Measurements from ENCODE around the gene RABIF. TPM values are rescaled to one million over a fixed set of nuclear protein-coding genes. Genes with fewer than 3 reads are reported as not detected.

Gene RABIF
- total and polyA plus RNA-seq, 2 donors from 2014 or later = 8.7 to 9.4 TPM

DNA sequence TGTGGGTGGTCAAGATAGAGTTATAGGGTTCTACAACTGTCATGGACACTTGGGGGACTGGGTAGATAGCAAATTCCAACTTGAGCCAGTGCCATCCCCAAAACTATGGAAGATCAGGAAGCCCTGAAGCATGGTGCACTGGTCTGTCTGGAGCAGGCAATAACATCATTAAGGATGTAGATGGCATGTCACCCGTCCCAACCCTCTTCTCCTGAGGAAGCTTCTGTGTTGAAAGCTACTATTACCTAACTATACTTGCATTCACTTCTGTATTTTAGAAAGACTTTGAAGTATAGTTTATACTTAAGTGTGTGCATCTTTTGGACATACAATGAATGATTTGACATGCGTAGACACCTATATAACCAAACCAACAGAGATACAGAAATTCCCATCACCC is 32.9 kb downstream of the RABIF start:
- Histone ChIP-seq H3K36me3 (ENCODE audit: control insufficient read depth in 2 of 3, insufficient read depth in 3 of 3, low read length in 3 of 3) (peaks cover 0 to 4% (median 0%) of the 10 kb centered on the region in 3 donors), H3K27ac (ENCODE audit: low read depth in 2 of 2, low read length in 2 of 2) (no peak overlapping the region), H3K4me1 (ENCODE audit: control insufficient read depth in 2 of 3, insufficient read depth in 2 of 3, low read depth in 1 of 3, low read length in 3 of 3) (peaks cover 0 to 21% (median 11%) of the 10 kb centered on the region in 3 donors), H3K4me3 (ENCODE audit: low read length in 3 of 3) (no peak overlapping the region), H3K27me3 (ENCODE audit: control insufficient read depth, insufficient read depth, low read length) (no peaks in the 10 kb centered on the region), H3K9ac (ENCODE audit: low read length in 3 of 3) (no peak overlapping the region), H3K9me3 (ENCODE audit: control insufficient read depth in 2 of 3, insufficient read depth in 1 of 3, low read length in 3 of 3) (no peaks in the 10 kb centered on the region)
- FAIRE-seq (no peak), DNase-seq (no peak)
- TF ChIP-seq, protein P1, sequence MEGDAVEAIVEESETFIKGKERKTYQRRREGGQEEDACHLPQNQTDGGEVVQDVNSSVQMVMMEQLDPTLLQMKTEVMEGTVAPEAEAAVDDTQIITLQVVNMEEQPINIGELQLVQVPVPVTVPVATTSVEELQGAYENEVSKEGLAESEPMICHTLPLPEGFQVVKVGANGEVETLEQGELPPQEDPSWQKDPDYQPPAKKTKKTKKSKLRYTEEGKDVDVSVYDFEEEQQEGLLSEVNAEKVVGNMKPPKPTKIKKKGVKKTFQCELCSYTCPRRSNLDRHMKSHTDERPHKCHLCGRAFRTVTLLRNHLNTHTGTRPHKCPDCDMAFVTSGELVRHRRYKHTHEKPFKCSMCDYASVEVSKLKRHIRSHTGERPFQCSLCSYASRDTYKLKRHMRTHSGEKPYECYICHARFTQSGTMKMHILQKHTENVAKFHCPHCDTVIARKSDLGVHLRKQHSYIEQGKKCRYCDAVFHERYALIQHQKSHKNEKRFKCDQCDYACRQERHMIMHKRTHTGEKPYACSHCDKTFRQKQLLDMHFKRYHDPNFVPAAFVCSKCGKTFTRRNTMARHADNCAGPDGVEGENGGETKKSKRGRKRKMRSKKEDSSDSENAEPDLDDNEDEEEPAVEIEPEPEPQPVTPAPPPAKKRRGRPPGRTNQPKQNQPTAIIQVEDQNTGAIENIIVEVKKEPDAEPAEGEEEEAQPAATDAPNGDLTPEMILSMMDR (IDR thresholded peaks at IDR 0.05; ENCODE audit: borderline replicate concordance, extremely low read depth, insufficient read depth) = no peak
- intact Hi-C loops (cut with DNase I) = no loop called here

DNA sequence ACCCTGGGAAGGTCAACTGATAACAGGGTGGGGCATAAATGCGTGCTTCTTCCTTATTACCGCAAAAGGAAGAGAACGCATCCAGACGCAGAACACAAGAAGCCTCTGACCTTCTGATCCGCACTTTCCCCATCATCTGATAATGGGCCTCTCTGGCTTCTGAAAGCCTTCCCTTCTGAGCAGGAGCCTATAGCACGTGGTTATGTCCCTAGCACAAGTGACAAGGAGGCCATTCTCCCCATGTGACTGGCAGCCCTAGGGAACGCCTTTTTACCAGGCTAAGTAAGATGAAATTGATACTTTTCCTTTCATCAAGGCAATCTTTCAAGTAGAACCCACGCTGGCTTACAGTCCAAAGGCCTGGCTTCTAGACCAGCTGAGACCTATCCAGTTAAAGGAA is 34.2 kb downstream of the RABIF start:
- peaks cover 0 to 4% (median 0%) of the 10 kb centered on the region in 3 donors for H3K36me3 ChIP-seq (ENCODE audit: control insufficient read depth in 2 of 3, insufficient read depth in 3 of 3, low read length in 3 of 3)
- FAIRE-seq (no peak), DNase-seq (no peak)
- peaks cover 0 to 20% (median 13%) of the 10 kb centered on the region in 3 donors for H3K4me1 ChIP-seq (ENCODE audit: control insufficient read depth in 2 of 3, insufficient read depth in 2 of 3, low read depth in 1 of 3, low read length in 3 of 3)
- no peak overlapping the region for H3K4me3 ChIP-seq (ENCODE audit: low read length in 3 of 3)
- TF ChIP-seq, protein P1 (IDR thresholded peaks at IDR 0.05; ENCODE audit: borderline replicate concordance, extremely low read depth, insufficient read depth) = no peak
- no peaks in the 10 kb centered on the region for H3K9me3 ChIP-seq (ENCODE audit: control insufficient read depth in 2 of 3, insufficient read depth in 1 of 3, low read length in 3 of 3)
- no peak overlapping the region for H3K27ac ChIP-seq (ENCODE audit: low read depth in 2 of 2, low read length in 2 of 2)
- intact Hi-C loops (cut with DNase I) = no loop called here
- no peak overlapping the region for H3K9ac ChIP-seq (ENCODE audit: low read length in 3 of 3)
- no peaks in the 10 kb centered on the region for H3K27me3 ChIP-seq (ENCODE audit: control insufficient read depth, insufficient read depth, low read length)

DNA sequence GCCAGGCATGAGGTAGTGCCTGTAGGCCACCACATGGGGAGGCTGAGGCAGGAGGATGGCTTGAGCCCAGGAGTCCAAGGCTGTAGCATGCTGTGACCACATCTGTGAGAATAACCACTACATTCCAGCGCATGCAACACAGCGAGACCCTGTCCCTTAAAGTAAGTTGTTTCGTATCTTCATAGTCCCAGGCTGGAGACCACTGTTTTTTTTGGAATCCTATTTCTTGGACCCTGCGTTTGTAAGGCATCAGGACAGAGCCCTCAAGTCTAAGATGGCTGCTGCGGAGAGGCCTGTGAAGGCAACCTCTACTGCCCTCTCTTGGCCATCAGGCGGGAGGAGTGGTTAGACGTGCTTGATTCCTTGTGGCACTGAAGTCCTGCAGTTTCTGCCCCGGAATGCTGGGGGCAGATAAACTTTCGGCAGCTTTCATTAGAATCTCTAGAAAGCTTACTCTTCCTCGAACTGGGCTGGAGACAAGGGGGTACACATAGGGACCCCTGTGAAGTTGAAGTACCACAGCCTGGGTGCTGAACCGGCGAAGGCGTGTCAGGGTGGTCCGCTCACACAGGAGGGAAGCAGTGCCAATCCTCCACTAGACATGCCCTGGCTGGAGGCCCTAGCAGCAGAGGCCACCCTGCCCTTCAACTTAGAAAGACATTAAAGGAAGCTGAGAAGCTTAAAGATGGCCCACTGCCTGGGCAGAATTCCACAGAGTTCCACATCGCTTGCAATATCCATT is 36.6 kb downstream of the RABIF start:
- TF ChIP-seq, protein P1 (IDR thresholded peaks at IDR 0.05; ENCODE audit: borderline replicate concordance, extremely low read depth, insufficient read depth) = no peak
- FAIRE-seq = no peak
- peak in 3 of 5 donors; percentile 31 to 67 (median 37) for DNase-seq

More for the DNA sequence above, 36.6 kb downstream of the RABIF start:
- no peaks in the 10 kb centered on the region for H3K27me3 ChIP-seq (ENCODE audit: control insufficient read depth, insufficient read depth, low read length)
- intact Hi-C loops (cut with DNase I) = no loop called here
- no peak overlapping the region for H3K27ac ChIP-seq (ENCODE audit: low read depth in 2 of 2, low read length in 2 of 2)
- H3K4me1 ChIP-seq (ENCODE audit: control insufficient read depth in 2 of 3, insufficient read depth in 2 of 3, low read depth in 1 of 3, low read length in 3 of 3) = peaks cover 0 to 4% (median under 1%) of the 10 kb centered on the region in 3 donors
- no peaks in the 10 kb centered on the region for H3K9me3 ChIP-seq (ENCODE audit: control insufficient read depth in 2 of 3, insufficient read depth in 1 of 3, low read length in 3 of 3)
- no peak overlapping the region for H3K4me3 ChIP-seq (ENCODE audit: low read length in 3 of 3)
- peaks cover 0 to 4% (median 0%) of the 10 kb centered on the region in 3 donors for H3K36me3 ChIP-seq (ENCODE audit: control insufficient read depth in 2 of 3, insufficient read depth in 3 of 3, low read length in 3 of 3)
- H3K9ac ChIP-seq (ENCODE audit: low read length in 3 of 3) = no peak overlapping the region
